ENCODE data around the gene PSMB11. TPM values are rescaled to one million over a fixed set of nuclear protein-coding genes. Genes with fewer than 3 reads are reported as not detected.

Gene PSMB11
- total and polyA plus RNA-seq, 11 donors: not detected

DNA sequence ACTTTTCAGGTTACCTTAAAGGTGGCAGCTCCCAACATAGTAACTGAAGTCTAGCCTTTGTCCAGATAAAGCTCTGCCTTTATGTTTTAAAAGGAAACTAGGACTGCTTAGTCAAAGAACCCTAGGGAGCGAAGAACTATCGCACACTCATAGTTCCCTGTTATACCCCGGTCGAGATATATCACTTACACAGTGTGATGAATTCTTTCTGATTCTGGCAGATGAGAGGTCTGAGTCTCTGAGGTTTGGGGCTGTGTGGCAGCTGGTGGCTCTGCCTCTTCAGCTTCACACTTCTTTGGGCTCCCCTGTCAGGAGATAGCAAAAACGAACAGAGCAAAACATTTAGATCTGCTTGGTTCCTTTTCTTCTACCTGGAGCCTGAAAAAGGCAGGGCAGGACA, 36.0 kb downstream of the PSMB11 start:
- no peak for DNase-seq
- Histone ChIP-seq H3K9me3 (no peaks in the 10 kb centered on the region), H3K4me1 (peaks cover 0 to 33% (median 7%) of the 10 kb centered on the region in 12 donors), H3K27me3 (no peaks in the 10 kb centered on the region), H3K4me3 (no peak overlapping the region), H3K36me3 (peaks cover 0 to 100% (median 100%) of the 10 kb centered on the region in 9 donors), H3K27ac (peak overlapping the region in 5 of 12 donors; percentile 16 to 88 (median 34))
- TF ChIP-seq POLR2A (IDR thresholded peaks at IDR 0.05) (no peak), CTCF (IDR thresholded peaks at IDR 0.05) (no peak)
- WGBS, 4 donors: 79 to 91% (median 80%) methylated on average over 5 of the region's 5 CpGs
- intact Hi-C loops (cut with DNase I): no loop called here
- ATAC-seq: no peak

DNA sequence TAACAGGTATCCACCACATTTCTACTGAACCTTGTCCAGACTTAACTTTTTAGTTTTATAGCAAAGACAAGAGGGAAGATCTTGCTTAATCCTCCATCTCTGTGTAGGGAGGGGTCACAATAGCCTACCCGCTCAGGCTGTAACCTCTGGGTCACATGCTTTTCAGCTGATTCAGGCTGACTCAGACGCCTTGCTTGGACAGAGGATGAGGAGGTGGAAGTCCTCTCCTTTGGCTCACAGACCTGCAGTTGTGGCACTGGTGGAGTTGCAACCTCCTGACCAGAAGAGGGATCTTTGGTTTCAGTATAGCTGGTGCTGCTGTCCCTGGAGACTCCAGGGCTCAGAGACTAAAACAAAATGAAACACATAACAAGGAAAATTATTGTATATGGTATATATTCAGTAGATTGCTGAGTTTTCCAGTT, 36.7 kb downstream of the PSMB11 start:
- Histone ChIP-seq H3K9me3 (no peaks in the 10 kb centered on the region), H3K27ac (peak overlapping the region in 7 of 12 donors; percentile 6 to 88 (median 34)), H3K27me3 (no peaks in the 10 kb centered on the region), H3K4me1 (peaks cover 0 to 33% (median 6%) of the 10 kb centered on the region in 12 donors), H3K36me3 (peaks cover 0 to 100% (median 100%) of the 10 kb centered on the region in 9 donors), H3K4me3 (no peak overlapping the region)
- 13 to 31% (median 22%) methylated on average over 2 of the region's 2 CpGs for WGBS, 4 donors
- no peak for TF ChIP-seq CTCF (IDR thresholded peaks at IDR 0.05)
- TF ChIP-seq POLR2A (IDR thresholded peaks at IDR 0.05): no peak
- DNase-seq (peak in 2 of 5 donors; percentile 59 to 82), ATAC-seq (peak; percentile 56 to 95 (median 86))
- intact Hi-C loops (cut with DNase I): no loop called here

DNA sequence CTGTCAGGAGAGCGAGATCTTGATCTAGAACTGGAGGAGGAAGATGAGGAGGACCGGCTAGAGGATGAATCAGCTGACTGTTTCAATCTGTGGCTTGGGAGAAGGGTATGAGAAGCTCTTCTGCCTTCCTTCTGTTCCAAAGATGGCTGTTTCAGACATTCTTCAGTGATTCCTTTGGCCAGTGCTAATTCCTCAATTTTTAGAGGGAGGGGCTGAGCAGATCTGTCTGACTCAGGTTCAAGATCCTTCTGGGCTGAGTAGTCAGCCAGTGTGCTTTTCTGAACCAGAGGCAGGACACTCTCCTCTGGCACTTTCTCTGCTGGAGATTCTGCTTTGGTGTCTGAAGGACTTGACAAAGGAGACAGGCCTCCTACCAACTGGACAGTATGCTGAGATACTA, 37.7 kb downstream of the PSMB11 start:
- Histone ChIP-seq H3K4me3 (no peak overlapping the region), H3K4me1 (peaks cover 0 to 33% (median 6%) of the 10 kb centered on the region in 12 donors), H3K9me3 (no peaks in the 10 kb centered on the region), H3K27me3 (no peaks in the 10 kb centered on the region), H3K36me3 (peaks cover 0 to 100% (median 100%) of the 10 kb centered on the region in 9 donors), H3K27ac (peak overlapping the region in 1 of 12 donors; percentile 88)
- WGBS, 4 donors: 83 to 95% (median 91%) methylated on average over 2 of the region's 2 CpGs
- no peak for TF ChIP-seq CTCF (IDR thresholded peaks at IDR 0.05)
- no peak for TF ChIP-seq POLR2A (IDR thresholded peaks at IDR 0.05)
- DNase-seq (no peak), ATAC-seq (no peak)
- intact Hi-C loops (cut with DNase I): no loop called here

DNA sequence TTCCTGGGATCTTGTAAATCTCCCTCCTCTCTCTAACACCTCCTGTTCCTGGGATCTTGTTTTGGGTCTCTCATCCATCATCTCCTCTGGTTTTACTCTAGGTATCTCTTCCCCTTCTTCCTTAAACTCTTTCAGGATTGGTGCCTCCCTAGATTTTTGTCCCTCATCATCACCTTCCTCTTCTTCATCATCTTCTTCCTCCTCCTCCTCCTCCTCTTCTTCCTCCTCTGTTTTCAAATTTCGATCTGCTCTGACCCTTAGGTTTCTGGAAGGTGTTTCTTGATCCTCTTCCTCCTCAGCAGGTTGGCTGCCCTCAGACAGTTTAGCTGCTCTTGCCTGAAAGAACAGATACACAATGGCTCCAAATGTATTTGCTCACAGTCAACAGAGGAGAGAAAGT, 38.5 kb downstream of the PSMB11 start:
- no peak for DNase-seq
- 63 to 79% (median 68%) methylated on average over 1 of the region's 1 CpG for WGBS, 4 donors
- no peak for ATAC-seq
- TF ChIP-seq POLR2A (IDR thresholded peaks at IDR 0.05) (no peak), CTCF (IDR thresholded peaks at IDR 0.05) (no peak)
- Histone ChIP-seq H3K36me3 (peaks cover 0 to 100% (median 100%) of the 10 kb centered on the region in 9 donors), H3K4me3 (no peak overlapping the region), H3K27me3 (no peaks in the 10 kb centered on the region), H3K27ac (peak overlapping the region in 1 of 12 donors; percentile 88), H3K9me3 (no peaks in the 10 kb centered on the region), H3K4me1 (peaks cover 0 to 39% (median 6%) of the 10 kb centered on the region in 12 donors)
- intact Hi-C loops (cut with DNase I): no loop called here

Measured in heart left ventricle (tissue), 16 donors.